Effector memory CD8-positive, alpha-beta T cell (primary cell): Measurements from ENCODE around the gene ACCS.

ENCODE experiments used
- ATAC-seq: fragments of 150-1000 bp; cut with Tn5 transposase; replicated peaks from 2 replicates; pipeline ENCODE4 v1.10.0; 2021; ENCODE audit warnings: mild to moderate bottlenecking, moderate library complexity
- DNase-seq, 3 experiments: peaks; one replicate each; pipeline ENCODE4 v3.0.0; 2021
- H3K27ac Mint-ChIP-seq, 2 donors: one replicate each; pipeline ENCODE4 v1.8.0; 2022; ENCODE audit warnings: mild to moderate bottlenecking in 2 of 2, mixed read lengths in 2 of 2, moderate library complexity in 2 of 2
- H3K27me3 Mint-ChIP-seq, 2 donors: one replicate each; pipeline ENCODE4 v1.8.0; 2022; ENCODE audit warnings: mixed read lengths in 2 of 2
- H3K36me3 Mint-ChIP-seq: one replicate; pipeline ENCODE4 v1.8.0; 2022; ENCODE audit warnings: mild to moderate bottlenecking, moderate library complexity, mixed read lengths; ENCODE audit not compliant: insufficient read depth
- H3K4me1 Mint-ChIP-seq, 2 donors: one replicate each; pipeline ENCODE4 v1.8.0; 2022; ENCODE audit warnings: low read depth in 2 of 2, mixed read lengths in 2 of 2
- H3K4me3 Mint-ChIP-seq, 2 donors: one replicate each; pipeline ENCODE4 v1.8.0; 2022; ENCODE audit warnings: mild to moderate bottlenecking in 2 of 2, mixed read lengths in 2 of 2, moderate library complexity in 2 of 2
- H3K9me3 Mint-ChIP-seq, 2 donors: one replicate each; pipeline ENCODE4 v1.8.0; 2022; ENCODE audit warnings: mixed read lengths in 2 of 2
- total RNA-seq, 9 experiments: gene quantifications; one replicate each; lab custom pipeline; 2026; lab: John Stamatoyannopoulos, UW

The ACCS gene
- total RNA-seq = 1.1 to 20.4 (median 7.3) reads per million in 9 experiments

DNA sequence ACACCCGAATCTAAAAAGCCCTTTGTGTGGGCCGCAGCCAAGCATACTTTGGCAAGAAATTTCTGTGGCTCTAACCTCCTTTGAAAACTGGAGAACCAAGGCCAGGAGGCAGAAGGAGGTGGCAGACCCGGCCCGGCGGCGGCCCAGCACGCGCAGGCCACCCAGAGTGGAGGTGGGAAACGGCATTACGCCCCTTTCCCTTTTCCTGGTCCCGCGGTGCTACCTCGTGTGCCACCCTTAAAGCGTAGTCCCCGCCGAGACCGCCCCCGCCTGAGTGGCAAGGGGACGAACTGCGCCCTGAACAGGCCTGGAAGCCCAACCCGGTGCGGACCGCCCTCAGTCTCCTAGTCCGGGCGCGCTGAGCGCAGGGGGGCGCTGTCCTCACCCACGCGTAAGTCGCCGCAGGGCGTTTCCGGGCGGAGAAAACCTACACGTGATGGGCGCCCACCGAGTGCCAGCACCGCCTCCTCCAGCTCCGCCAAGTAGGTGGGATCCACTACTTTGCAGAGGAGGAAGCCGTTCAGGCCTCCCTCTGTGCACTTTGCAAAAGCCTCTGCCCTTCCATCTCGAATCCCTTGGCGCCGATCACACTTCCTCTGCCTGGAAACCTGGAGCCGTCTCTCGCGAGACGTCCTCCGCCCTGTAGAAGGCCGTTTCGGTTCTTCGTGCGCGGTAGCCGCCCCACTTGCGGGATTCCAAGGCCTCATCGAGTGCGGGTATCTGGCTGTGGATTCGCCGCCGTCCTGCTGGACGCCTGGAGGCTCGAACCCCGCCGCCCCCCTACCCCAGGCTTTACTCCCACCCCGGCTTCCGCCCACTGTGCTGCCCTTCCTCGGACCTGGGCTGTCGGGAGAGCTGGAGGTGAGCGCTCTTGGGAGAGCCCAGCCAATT, at the start of gene ACCS:
Gene ACCS (plus strand): TSS at position 430 of the 891 bp plus-strand sequence. CDS start 1,358 bp downstream, outside the sequence.
- peak; percentile 94 for ATAC-seq
- Mint-ChIP-seq H3K4me1 (peaks cover 17 to 25% of the 10 kb centered on the region in 2 donors), H3K27ac (peak within 1 kb of the TSS; percentile 94 to 95), H3K4me3 (peak within 1 kb of the TSS; percentile 90 to 91), H3K36me3 (peaks cover 16% of the 10 kb centered on the region), H3K27me3 (no peaks in the 10 kb centered on the region), H3K9me3 (no peaks in the 10 kb centered on the region)
- DNase-seq = peak; percentile 92 to 93 (median 92)

DNA sequence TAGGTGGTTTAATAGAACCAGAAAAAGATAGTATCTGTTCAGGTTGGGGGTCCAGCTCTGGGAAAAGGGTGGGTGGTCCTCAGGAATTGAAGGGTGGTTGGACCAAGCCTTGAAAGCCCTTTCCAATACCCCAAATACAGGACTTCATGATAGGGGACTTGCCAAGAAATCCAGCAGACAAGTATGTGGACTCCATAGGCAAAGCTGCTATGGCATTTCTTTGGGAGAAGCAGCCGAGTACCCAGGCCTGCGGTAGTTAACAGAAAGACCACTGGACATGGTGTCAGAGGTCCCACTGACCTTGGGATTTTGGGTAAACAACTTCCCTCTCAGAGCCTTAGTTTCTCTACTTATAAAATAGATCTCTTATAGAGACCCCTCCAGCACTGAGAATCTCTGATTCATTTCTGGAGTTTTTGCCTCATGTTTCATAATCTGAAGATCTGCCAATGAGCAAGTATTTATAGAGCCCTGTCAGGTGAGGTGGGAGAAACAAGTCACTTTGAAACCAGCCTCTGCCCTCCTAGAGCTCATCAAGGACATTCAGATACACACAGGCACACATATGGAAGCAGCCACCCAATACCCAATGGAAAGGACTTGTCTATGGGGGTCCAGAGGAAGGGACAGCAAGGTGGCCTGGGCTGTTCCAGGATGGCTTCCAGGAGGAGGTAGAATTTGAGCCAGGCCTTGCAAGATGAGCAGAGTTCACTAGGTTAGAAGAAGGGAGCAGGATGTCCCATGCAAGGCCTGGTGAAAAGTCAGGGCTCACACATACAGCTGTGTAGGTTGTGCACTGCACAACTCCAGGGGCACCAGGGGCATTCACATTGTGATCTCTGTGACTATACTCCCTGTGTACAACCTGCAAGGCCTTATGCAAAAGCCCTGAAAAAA, 49.3 kb upstream of the ACCS start:
- Mint-ChIP-seq H3K27ac (no peak overlapping the region), H3K36me3 (peaks cover 6% of the 10 kb centered on the region), H3K27me3 (peaks cover 8 to 15% of the 10 kb centered on the region in 2 donors), H3K9me3 (no peaks in the 10 kb centered on the region), H3K4me3 (no peak overlapping the region), H3K4me1 (no peaks in the 10 kb centered on the region)
- no peak for ATAC-seq
- DNase-seq = no peak

- Mint-ChIP-seq H3K27me3 (peaks cover 15 to 21% of the 10 kb centered on the region in 2 donors), H3K4me1 (no peaks in the 10 kb centered on the region), H3K36me3 (peaks cover 6% of the 10 kb centered on the region), H3K27ac (no peak overlapping the region), H3K4me3 (no peak overlapping the region), H3K9me3 (peaks cover 0 to 2% of the 10 kb centered on the region in 2 donors)
- DNase-seq (no peak), ATAC-seq (no peak)
These were observed 48.5 kb upstream of the ACCS start for GRCh38 chr11:44017443-44018126.

GRCh38 chr11:44018127-44018521, 47.9 kb upstream of the ACCS start:
- peaks cover 2% of the 10 kb centered on the region for H3K36me3 Mint-ChIP-seq
- H3K9me3 Mint-ChIP-seq = peaks cover 0 to 3% of the 10 kb centered on the region in 2 donors
- no peak overlapping the region for H3K4me3 Mint-ChIP-seq
- peaks cover 18 to 26% of the 10 kb centered on the region in 2 donors for H3K27me3 Mint-ChIP-seq
- no peak for DNase-seq
- no peak overlapping the region for H3K27ac Mint-ChIP-seq
- H3K4me1 Mint-ChIP-seq = no peaks in the 10 kb centered on the region
- ATAC-seq = no peak

DNA sequence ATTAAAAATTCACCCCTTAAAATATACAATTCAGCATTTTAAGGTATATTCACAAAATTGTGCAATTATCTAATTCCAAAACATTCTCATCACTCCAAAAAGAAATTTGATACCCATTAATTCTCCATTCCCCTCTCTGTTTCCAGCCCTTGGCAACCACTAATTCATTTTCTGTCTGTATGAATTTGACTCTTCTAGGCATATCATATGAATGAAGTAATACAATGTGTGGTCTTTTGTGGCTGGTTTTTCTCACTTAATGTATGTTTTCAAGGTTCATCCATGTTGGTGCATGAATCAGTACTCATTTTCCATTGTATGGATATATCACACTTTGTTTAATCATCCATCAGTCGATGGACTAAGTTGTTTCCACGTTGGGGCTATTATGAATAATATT, 47.2 kb upstream of the ACCS start:
- Mint-ChIP-seq H3K4me1 (no peaks in the 10 kb centered on the region), H3K27me3 (peaks cover 25 to 33% of the 10 kb centered on the region in 2 donors), H3K27ac (no peak overlapping the region), H3K36me3 (peaks cover 2% of the 10 kb centered on the region), H3K4me3 (no peak overlapping the region), H3K9me3 (peaks cover 0 to 3% of the 10 kb centered on the region in 2 donors)
- DNase-seq (no peak), ATAC-seq (no peak)

- DNase-seq = no peak
- Mint-ChIP-seq H3K27me3 (peaks cover 57 to 84% of the 10 kb centered on the region in 2 donors), H3K36me3 (peaks cover 2% of the 10 kb centered on the region), H3K4me1 (no peaks in the 10 kb centered on the region), H3K27ac (no peak overlapping the region), H3K9me3 (peaks cover 7 to 8% of the 10 kb centered on the region in 2 donors), H3K4me3 (no peak overlapping the region)
- ATAC-seq = no peak
These were observed 41.1 kb upstream of the ACCS start for GRCh38 chr11:44024977-44025376.

DNA sequence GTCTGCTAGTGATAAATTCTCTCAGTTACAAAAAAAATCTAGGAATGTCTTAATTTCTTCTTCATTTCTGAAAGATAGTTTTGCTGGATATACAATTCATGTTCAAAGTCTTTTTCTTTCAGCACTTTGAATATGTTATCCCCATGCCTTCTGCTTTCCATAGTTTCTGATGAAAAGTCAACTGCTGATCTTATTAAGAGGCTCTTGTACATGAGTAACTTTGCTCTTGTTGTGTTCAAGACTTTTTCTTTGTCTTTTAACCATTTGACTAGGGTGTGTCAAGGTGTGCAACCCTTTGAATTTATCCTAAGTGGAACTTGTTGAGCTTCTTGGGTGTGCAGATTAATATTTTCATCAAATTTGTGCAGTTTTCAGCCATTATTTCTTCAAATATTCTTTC, 40.3 kb upstream of the ACCS start:
- DNase-seq (no peak), ATAC-seq (no peak)
- Mint-ChIP-seq H3K4me1 (no peaks in the 10 kb centered on the region), H3K4me3 (no peak overlapping the region), H3K9me3 (peaks cover 7 to 8% of the 10 kb centered on the region in 2 donors), H3K36me3 (peaks cover 2% of the 10 kb centered on the region), H3K27ac (no peak overlapping the region), H3K27me3 (peaks cover 64 to 91% of the 10 kb centered on the region in 2 donors)

DNA sequence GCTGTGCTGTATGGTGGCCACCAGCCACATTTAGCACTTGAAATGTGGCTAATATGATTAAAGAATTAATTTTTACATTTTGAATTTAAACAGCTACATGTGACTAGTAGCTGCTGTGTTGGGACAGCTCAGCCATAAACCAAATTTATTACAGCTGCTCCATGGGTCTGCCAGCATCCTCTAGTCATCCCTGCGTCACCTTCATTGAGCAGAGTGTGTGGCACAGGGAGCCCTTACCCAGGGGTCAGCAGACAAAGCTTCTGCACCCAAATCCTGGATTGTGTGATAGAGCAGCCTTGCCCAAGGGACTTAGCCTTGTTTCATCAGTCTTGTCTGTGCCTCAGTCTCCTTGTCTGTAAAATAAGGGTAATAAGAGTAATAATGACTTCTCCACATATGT, 37.7 kb upstream of the ACCS start:
- no peak for ATAC-seq
- Mint-ChIP-seq H3K9me3 (peaks cover 4 to 8% of the 10 kb centered on the region in 2 donors), H3K4me1 (no peaks in the 10 kb centered on the region), H3K4me3 (no peak overlapping the region), H3K27ac (no peak overlapping the region), H3K27me3 (peaks cover 66 to 95% of the 10 kb centered on the region in 2 donors), H3K36me3 (no peaks in the 10 kb centered on the region)
- no peak for DNase-seq

DNA sequence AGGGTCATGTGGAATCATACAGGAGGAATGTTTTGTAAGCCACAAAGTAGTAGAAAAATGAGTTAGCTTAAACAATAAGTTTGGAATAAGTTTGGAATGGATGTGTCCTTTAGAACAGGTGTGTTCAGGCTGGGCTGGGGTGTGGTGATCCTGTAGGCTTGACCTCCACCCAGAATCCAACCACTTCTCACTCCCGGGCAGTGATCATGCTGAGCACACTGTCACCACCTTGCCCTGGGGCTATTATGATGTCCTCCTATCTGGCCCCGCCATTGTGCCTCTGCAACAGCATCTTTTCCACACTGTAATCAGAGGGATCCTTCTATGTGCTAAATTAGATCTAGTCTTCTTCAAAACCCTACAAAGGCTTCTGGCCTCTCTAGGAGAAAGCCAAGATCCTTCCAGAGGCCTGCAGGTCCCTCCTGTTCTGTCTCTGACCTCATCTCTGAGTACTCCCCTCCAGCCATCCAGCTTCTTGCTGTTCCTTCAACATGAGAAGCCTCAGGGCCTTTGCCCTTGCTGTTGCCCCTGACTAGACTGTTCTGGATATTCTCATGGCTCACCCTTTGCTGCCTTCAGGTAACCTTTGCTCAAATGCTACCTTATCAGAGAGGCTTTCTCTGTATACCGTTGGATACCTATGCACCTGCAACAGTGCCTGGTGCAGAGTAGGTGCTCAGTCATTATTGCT, 37.1 kb upstream of the ACCS start:
- ATAC-seq (no peak), DNase-seq (no peak)
- Mint-ChIP-seq H3K9me3 (peaks cover 4 to 8% of the 10 kb centered on the region in 2 donors), H3K4me1 (no peaks in the 10 kb centered on the region), H3K27me3 (peaks cover 60 to 93% of the 10 kb centered on the region in 2 donors), H3K36me3 (no peaks in the 10 kb centered on the region), H3K4me3 (no peak overlapping the region), H3K27ac (no peak overlapping the region)

DNA sequence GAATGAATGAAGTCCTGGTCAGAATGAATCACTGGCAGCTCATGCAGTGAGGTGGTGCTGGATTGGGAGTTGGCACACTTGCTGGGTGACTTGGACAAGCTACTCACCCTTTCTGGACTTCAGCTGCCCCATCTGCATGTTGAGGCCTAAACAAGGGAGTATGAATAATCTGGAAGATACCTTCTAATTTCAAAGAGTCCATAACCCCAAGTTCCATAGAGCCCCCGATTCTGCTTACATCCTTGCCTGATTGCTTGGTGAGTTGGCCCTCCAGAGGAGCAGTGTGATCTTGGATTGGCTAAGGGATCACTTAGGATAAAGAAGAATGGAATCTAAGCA, 36.6 kb upstream of the ACCS start:
- Mint-ChIP-seq H3K9me3 (peaks cover 4 to 8% of the 10 kb centered on the region in 2 donors), H3K4me1 (no peaks in the 10 kb centered on the region), H3K27me3 (peaks cover 58 to 88% of the 10 kb centered on the region in 2 donors), H3K27ac (no peak overlapping the region), H3K4me3 (no peak overlapping the region), H3K36me3 (no peaks in the 10 kb centered on the region)
- ATAC-seq = no peak
- DNase-seq = no peak

- DNase-seq (no peak), ATAC-seq (no peak)
- H3K4me1 Mint-ChIP-seq = no peaks in the 10 kb centered on the region
- peaks cover 58 to 82% of the 10 kb centered on the region in 2 donors for H3K27me3 Mint-ChIP-seq
- no peaks in the 10 kb centered on the region for H3K36me3 Mint-ChIP-seq
- peaks cover 4 to 8% of the 10 kb centered on the region in 2 donors for H3K9me3 Mint-ChIP-seq
- no peak overlapping the region for H3K4me3 Mint-ChIP-seq
- no peak overlapping the region for H3K27ac Mint-ChIP-seq
These were observed 35.8 kb upstream of the ACCS start for GRCh38 chr11:44029977-44030911.

GRCh38 chr11:44030996-44031395, 35.1 kb upstream of the ACCS start:
- Mint-ChIP-seq H3K27me3 (peaks cover 56 to 78% of the 10 kb centered on the region in 2 donors), H3K36me3 (no peaks in the 10 kb centered on the region), H3K9me3 (peaks cover 3 to 5% of the 10 kb centered on the region in 2 donors), H3K4me1 (no peaks in the 10 kb centered on the region), H3K4me3 (no peak overlapping the region), H3K27ac (no peak overlapping the region)
- DNase-seq (no peak), ATAC-seq (no peak)
